COR-L47 (cell line): ENCODE measurements around the gene RTBDN.
"Not testable (repeated sequence)": the region's sequence is repeated elsewhere in the genome, so short reads cannot be mapped to it uniquely, and the experiment has no call there.

ENCODE experiments used
- DNase-seq: peaks from one replicate; lab custom pipeline; 2025; lab: John Stamatoyannopoulos, UW

The RTBDN gene

GRCh38 chr19:12856653-12857052, 22.3 kb upstream of the RTBDN start:
- DNase-seq = no peak

GRCh38 chr19:12847159-12848139, 13.1 kb upstream of the RTBDN start:
- peak; percentile 58 for DNase-seq

GRCh38 chr19:12846613-12847012, 12.2 kb upstream of the RTBDN start:
- DNase-seq = not testable (repeated sequence)

- no peak for DNase-seq
These were observed 9.8 kb upstream of the RTBDN start for GRCh38 chr19:12843999-12844732.

GRCh38 chr19:12843328-12843727, 8.9 kb upstream of the RTBDN start:
- no peak for DNase-seq

- DNase-seq = no peak
These were observed 8.1 kb upstream of the RTBDN start for GRCh38 chr19:12842511-12842910.

GRCh38 chr19:12841094-12841493, 6.7 kb upstream of the RTBDN start:
- no peak for DNase-seq

GRCh38 chr19:12840091-12841079, 6.0 kb upstream of the RTBDN start:
- peak; percentile 32 for DNase-seq

GRCh38 chr19:12838886-12839756, 4.7 kb upstream of the RTBDN start:
- DNase-seq = peak; percentile 49

GRCh38 chr19:12838182-12838885, 4.0 kb upstream of the RTBDN start, which contains the start of gene MAST1:
MAST1 (plus strand) TSS chr19:12838515; CDS start chr19:12838573, 58 bp downstream.
- peak; percentile 64 for DNase-seq

- no peak for DNase-seq
These were observed 2.8 kb upstream of the RTBDN start for GRCh38 chr19:12837225-12837624.

- no peak for DNase-seq
These were observed 2.1 kb upstream of the RTBDN start for GRCh38 chr19:12836529-12836863.

GRCh38 chr19:12834976-12835757, 788 bp upstream of the RTBDN start:
- peak; percentile 56 for DNase-seq

- peak; percentile 57 for DNase-seq
These were observed 427 bp downstream of the RTBDN start for GRCh38 chr19:12833738-12834565.

GRCh38 chr19:12833418-12833737, 1.0 kb downstream of the RTBDN start:
- DNase-seq = no peak

GRCh38 chr19:12828494-12828893, 5.9 kb downstream of the RTBDN start:
- DNase-seq = peak; percentile 8

- no peak for DNase-seq
These were observed 8.9 kb downstream of the RTBDN start for GRCh38 chr19:12825254-12826131.

GRCh38 chr19:12821761-12822160, 12.6 kb downstream of the RTBDN start:
- no peak for DNase-seq
